ENCODE data around the gene ENTPD6.
A peak's percentile ranks its signal among the peaks of the same experiment; 100 is the strongest.
"Not testable (repeated sequence)": the region's sequence is repeated elsewhere in the genome, so short reads cannot be mapped to it uniquely, and the experiment has no call there.

Gene ENTPD6

GRCh38 chr20:25236450-25237304 is 41.2 kb downstream of the ENTPD6 start:
- Histone ChIP-seq H3K9ac (ENCODE audit: low read length) (no peak overlapping the region), H3K4me3 (ENCODE audit: low read length) (no peak overlapping the region), H3K27ac (ENCODE audit: low read depth, low read length) (no peak overlapping the region), H3K36me3 (ENCODE audit: control insufficient read depth, insufficient read depth, low read length) (no peaks in the 10 kb centered on the region), H3K27me3 (ENCODE audit: control insufficient read depth, insufficient read depth, low read length) (no peaks in the 10 kb centered on the region), H3K4me1 (ENCODE audit: control insufficient read depth, insufficient read depth, low read length) (peaks cover 10% of the 10 kb centered on the region)

DNA sequence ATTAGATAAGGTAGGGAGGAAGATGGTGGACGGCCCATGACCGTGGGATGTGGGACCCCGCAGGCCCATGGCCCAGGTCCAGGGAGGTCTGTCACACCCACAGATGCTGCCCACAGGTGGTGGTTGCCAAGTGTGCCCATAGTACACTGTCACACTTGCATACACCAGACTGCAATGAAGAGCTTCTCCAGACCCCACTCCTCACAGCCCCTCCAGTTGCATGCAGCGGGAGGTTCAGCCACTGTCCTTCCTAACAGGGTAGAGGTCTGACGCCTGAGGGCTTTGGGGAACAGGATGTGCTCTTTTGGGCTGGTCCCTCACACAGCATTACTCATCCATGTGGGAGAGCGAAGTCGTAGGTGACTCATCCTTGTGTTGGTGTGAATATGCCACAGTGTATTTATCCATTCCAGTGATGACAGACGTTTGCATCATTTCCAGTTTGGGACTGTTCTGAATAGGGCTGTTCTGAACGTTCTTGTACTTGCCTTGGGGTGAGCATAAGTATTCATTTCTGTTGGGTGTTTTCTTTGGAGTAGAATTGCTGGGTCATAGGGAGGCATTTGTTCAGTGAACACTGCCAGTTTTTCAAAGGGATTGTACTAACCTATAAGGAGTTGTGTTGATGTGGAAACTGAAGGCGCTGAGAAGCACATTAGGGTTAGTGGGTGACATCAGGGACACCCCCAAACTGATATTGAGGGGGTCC is 42.3 kb downstream of the ENTPD6 start:
- Histone ChIP-seq H3K27me3 (ENCODE audit: control insufficient read depth, insufficient read depth, low read length) (no peaks in the 10 kb centered on the region), H3K4me3 (ENCODE audit: low read length) (peak overlapping the region; percentile 3), H3K27ac (ENCODE audit: low read depth, low read length) (no peak overlapping the region), H3K36me3 (ENCODE audit: control insufficient read depth, insufficient read depth, low read length) (no peaks in the 10 kb centered on the region), H3K9ac (ENCODE audit: low read length) (no peak overlapping the region), H3K4me1 (ENCODE audit: control insufficient read depth, insufficient read depth, low read length) (peaks cover 10% of the 10 kb centered on the region)

- no peaks in the 10 kb centered on the region for H3K27me3 ChIP-seq (ENCODE audit: control insufficient read depth, insufficient read depth, low read length)
- no peak overlapping the region for H3K27ac ChIP-seq (ENCODE audit: low read depth, low read length)
- H3K9ac ChIP-seq (ENCODE audit: low read length) = no peak overlapping the region
- H3K36me3 ChIP-seq (ENCODE audit: control insufficient read depth, insufficient read depth, low read length) = no peaks in the 10 kb centered on the region
- H3K4me3 ChIP-seq (ENCODE audit: low read length) = no peak overlapping the region
- peaks cover 10% of the 10 kb centered on the region for H3K4me1 ChIP-seq (ENCODE audit: control insufficient read depth, insufficient read depth, low read length)
Observed at GRCh38 chr20:25238319-25239037, 43.0 kb downstream of the ENTPD6 start.

GRCh38 chr20:25239387-25240370 is 44.2 kb downstream of the ENTPD6 start:
- H3K4me1 ChIP-seq (ENCODE audit: control insufficient read depth, insufficient read depth, low read length) = peaks cover 10% of the 10 kb centered on the region
- H3K27me3 ChIP-seq (ENCODE audit: control insufficient read depth, insufficient read depth, low read length) = no peaks in the 10 kb centered on the region
- H3K36me3 ChIP-seq (ENCODE audit: control insufficient read depth, insufficient read depth, low read length) = no peaks in the 10 kb centered on the region
- no peak overlapping the region for H3K4me3 ChIP-seq (ENCODE audit: low read length)
- H3K9ac ChIP-seq (ENCODE audit: low read length) = no peak overlapping the region
- H3K27ac ChIP-seq (ENCODE audit: low read depth, low read length) = no peak overlapping the region

- not testable (repeated sequence) for H3K9ac ChIP-seq (ENCODE audit: low read length); H3K27ac ChIP-seq (ENCODE audit: low read depth, low read length); H3K4me1 ChIP-seq (ENCODE audit: control insufficient read depth, insufficient read depth, low read length); H3K4me3 ChIP-seq (ENCODE audit: low read length); H3K27me3 ChIP-seq (ENCODE audit: control insufficient read depth, insufficient read depth, low read length); H3K36me3 ChIP-seq (ENCODE audit: control insufficient read depth, insufficient read depth, low read length)
Observed at GRCh38 chr20:25240851-25241658, 45.5 kb downstream of the ENTPD6 start.

GRCh38 chr20:25241659-25241955 is 46.1 kb downstream of the ENTPD6 start:
- H3K27ac ChIP-seq (ENCODE audit: low read depth, low read length); H3K36me3 ChIP-seq (ENCODE audit: control insufficient read depth, insufficient read depth, low read length); H3K4me1 ChIP-seq (ENCODE audit: control insufficient read depth, insufficient read depth, low read length); H3K9ac ChIP-seq (ENCODE audit: low read length); H3K4me3 ChIP-seq (ENCODE audit: low read length); H3K27me3 ChIP-seq (ENCODE audit: control insufficient read depth, insufficient read depth, low read length): not testable (repeated sequence)

- Histone ChIP-seq H3K27me3 (ENCODE audit: control insufficient read depth, insufficient read depth, low read length) (no peaks in the 10 kb centered on the region), H3K9ac (ENCODE audit: low read length) (no peak overlapping the region), H3K36me3 (ENCODE audit: control insufficient read depth, insufficient read depth, low read length) (no peaks in the 10 kb centered on the region), H3K27ac (ENCODE audit: low read depth, low read length) (no peak overlapping the region), H3K4me1 (ENCODE audit: control insufficient read depth, insufficient read depth, low read length) (peaks cover 10% of the 10 kb centered on the region), H3K4me3 (ENCODE audit: low read length) (no peak overlapping the region)
Observed at GRCh38 chr20:25242231-25242630, 46.7 kb downstream of the ENTPD6 start.

DNA sequence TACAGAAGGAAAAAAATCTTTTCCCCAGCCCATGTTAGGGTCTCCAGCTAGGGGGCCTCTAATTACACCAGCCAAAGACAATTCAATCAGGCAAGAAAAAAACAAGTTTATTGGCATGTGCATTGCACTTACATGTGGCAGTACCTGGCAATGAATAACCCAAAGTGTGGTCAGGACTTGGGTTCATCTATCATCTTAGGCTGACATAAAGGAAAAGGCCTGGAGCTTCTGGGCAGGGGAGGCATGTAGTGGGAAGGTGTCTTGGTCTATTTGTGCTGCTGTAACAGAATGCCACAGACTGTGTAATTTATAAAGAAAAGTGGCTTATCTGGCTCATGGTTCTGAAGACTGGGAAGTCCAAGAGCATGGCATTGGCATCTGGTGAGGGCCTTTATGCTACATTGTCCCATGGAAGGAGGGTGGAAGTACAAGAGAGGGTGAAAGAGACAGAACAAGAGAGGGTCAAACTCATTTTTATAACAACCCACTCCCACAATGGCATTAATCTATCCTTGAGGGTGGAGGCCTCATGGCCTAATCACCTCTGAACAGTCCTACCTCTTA is 48.0 kb downstream of the ENTPD6 start:
- Histone ChIP-seq H3K27me3 (ENCODE audit: control insufficient read depth, insufficient read depth, low read length) (no peaks in the 10 kb centered on the region), H3K9ac (ENCODE audit: low read length) (no peak overlapping the region), H3K4me1 (ENCODE audit: control insufficient read depth, insufficient read depth, low read length) (no peaks in the 10 kb centered on the region), H3K4me3 (ENCODE audit: low read length) (no peak overlapping the region), H3K36me3 (ENCODE audit: control insufficient read depth, insufficient read depth, low read length) (no peaks in the 10 kb centered on the region), H3K27ac (ENCODE audit: low read depth, low read length) (no peak overlapping the region)

GRCh38 chr20:25244976-25245375 is 49.5 kb downstream of the ENTPD6 start:
- H3K9ac ChIP-seq (ENCODE audit: low read length) = no peak overlapping the region
- no peak overlapping the region for H3K4me3 ChIP-seq (ENCODE audit: low read length)
- no peaks in the 10 kb centered on the region for H3K4me1 ChIP-seq (ENCODE audit: control insufficient read depth, insufficient read depth, low read length)
- H3K36me3 ChIP-seq (ENCODE audit: control insufficient read depth, insufficient read depth, low read length) = no peaks in the 10 kb centered on the region
- no peaks in the 10 kb centered on the region for H3K27me3 ChIP-seq (ENCODE audit: control insufficient read depth, insufficient read depth, low read length)
- H3K27ac ChIP-seq (ENCODE audit: low read depth, low read length) = no peak overlapping the region

DNA sequence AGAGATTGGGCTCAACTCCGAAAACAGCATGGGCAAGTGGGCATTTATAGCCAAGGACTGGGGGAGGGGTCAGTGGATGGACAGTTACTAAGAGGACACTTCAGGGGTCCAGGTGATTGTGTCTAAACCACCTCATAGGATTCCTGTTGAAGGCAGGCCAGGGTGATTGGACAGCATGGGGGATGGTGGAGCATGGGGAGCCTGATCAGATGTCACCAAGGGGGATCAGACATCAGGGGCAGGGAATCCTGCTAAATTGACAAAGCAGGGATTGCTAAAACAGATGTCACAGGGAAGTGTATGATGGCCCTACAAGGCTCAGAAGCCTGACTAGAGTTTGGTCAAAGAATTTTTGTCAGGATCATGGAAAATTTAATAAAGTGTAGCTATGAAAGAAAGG is 49.9 kb downstream of the ENTPD6 start:
- Histone ChIP-seq H3K27me3 (ENCODE audit: control insufficient read depth, insufficient read depth, low read length) (no peaks in the 10 kb centered on the region), H3K27ac (ENCODE audit: low read depth, low read length) (no peak overlapping the region), H3K9ac (ENCODE audit: low read length) (no peak overlapping the region), H3K36me3 (ENCODE audit: control insufficient read depth, insufficient read depth, low read length) (no peaks in the 10 kb centered on the region), H3K4me1 (ENCODE audit: control insufficient read depth, insufficient read depth, low read length) (peaks cover 2% of the 10 kb centered on the region), H3K4me3 (ENCODE audit: low read length) (no peak overlapping the region)

Measured in rectal smooth muscle tissue (tissue), 1 donor.